ENCODE measurements around the gene GCHFR.

Gene GCHFR

DNA sequence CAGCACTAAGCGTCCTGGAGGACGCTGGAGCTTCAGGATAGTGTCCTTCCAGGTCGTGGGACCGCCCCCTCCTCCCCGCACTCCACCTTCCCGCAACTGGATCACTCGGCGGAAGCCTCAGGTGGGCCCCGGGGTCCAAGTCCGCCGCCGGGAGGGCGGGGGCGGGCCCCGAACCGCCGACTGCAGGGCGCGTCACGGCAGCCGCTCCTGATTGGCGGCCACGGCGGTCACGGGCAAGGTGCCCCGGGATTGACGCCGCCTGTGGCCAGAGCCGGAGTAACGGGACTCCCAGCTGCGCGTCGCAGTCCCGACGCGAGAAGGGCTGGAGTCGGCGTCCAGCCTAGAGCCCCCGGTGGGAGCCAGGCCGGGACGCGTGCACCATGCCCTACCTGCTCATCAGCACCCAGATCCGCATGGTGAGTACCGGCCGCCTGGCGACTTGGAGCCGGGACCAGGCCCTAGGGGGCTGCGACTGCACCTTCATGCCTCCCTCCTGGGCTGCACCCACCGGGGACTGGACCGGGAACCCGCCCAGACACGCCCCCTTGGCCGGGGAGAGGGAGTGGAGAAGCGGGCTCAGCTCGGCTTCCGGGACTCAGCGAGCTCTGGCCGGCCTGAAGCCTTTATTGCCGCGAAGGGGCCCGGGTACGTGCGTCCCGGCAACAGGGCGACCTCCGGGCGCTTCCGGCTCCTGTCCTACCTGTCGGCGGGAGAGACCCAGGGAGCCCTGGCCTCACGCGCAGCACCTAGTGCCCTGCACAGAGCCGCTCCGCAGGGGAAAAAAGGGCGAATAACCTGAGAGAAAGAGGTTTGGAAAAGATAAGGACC lies at the start of gene GCHFR:
Gene GCHFR, plus strand, starts transcription at position 268 of the 828 bp plus-strand sequence. Its CDS starts 113 bp downstream, at position 381.
- peak; percentile 38 to 56 for DNase-seq (ENCODE audit: low read depth in 1 of 2, low spot score in 1 of 2)

GRCh38 chr15:40714144-40714543 lies 49.7 kb upstream of the GCHFR start:
- DNase-seq (ENCODE audit: low read depth in 1 of 2, low spot score in 1 of 2): no peak

- no peak for DNase-seq (ENCODE audit: low read depth in 1 of 2, low spot score in 1 of 2)
Observed at GRCh38 chr15:40716165-40716564, 47.7 kb upstream of the GCHFR start.

- DNase-seq (ENCODE audit: low read depth in 1 of 2, low spot score in 1 of 2): no peak
Observed at GRCh38 chr15:40721701-40722100, 42.2 kb upstream of the GCHFR start.

DNA sequence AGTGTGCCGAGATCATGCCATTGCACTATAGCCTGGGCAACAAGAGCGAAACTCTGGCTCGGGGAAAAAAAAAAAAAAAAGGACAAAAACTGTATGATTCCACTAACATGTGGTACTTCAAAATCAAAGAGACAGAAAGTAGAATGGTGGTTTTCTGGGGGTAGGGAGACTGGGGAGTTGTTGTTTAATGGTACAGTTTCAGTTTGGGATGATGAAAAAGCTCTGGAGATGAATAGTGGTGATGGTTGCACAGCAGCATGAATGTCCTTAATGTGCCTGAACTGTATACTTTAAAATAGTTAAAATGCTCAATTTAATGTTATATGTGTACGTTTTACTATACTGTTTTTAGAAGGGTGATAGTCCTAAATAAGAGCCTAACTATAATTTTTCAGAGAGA lies 41.5 kb upstream of the GCHFR start:
- DNase-seq (ENCODE audit: low read depth in 1 of 2, low spot score in 1 of 2): no peak

DNA sequence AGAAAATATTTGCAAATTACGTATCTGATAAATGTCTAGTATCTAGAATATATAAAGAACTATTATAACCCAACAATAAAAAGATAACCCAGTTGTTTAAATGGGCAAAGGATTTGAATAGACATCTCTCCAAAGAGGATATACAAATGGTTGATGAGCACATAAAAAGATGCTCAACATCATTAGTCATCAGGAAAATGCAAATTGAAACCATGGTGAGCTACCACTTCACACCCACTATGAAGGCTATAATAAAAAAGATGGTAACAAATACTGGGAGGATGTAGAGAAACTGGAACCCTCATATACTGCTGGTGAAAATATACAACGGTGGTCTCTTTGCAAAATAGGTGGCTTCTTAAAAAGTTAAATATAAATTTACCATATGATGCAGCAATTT lies 40.9 kb upstream of the GCHFR start:
- no peak for DNase-seq (ENCODE audit: low read depth in 1 of 2, low spot score in 1 of 2)

DNA sequence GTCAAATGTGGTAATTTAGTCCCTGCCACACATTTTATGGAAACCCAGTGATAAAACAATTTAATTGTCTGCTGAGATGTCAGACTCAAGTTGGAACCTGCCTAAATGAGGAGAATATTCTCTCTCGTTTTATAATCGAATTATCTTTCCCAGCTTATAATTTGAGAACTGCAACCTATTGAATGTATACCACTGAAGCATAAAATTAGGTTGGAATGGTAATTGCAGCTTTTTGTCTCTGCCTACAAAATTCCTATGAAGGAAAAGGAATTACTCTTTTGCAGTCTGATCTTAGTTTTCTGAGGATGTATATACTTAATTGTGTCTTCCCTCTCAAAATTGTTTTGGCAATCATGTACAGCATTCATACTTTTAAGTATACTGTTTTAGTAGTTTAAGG lies 39.9 kb upstream of the GCHFR start:
- no peak for DNase-seq (ENCODE audit: low read depth in 1 of 2, low spot score in 1 of 2)

GRCh38 chr15:40731034-40731433 lies 32.8 kb upstream of the GCHFR start:
- DNase-seq (ENCODE audit: low read depth in 1 of 2, low spot score in 1 of 2): no peak

GRCh38 chr15:40736575-40736974 lies 27.3 kb upstream of the GCHFR start:
- no peak for DNase-seq (ENCODE audit: low read depth in 1 of 2, low spot score in 1 of 2)

DNA sequence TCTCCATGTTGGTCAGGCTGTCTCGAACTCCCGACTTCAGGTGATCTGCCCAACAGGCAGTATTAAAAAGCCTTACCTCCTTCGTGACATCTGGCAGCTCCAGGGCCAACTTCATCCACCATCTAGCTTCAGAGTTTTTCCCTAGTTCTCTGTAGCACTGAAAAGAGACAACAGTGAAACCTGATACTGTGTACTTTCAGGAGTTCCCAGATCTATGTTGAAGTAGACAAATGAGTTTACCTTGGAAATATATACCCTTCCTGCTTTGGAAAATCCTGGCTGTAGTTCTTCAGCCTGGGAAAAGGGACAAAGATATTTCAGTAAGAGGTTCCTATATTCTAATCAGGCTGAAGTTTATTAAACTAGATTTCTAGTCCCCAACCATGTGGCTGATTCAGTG lies 26.8 kb upstream of the GCHFR start:
- DNase-seq (ENCODE audit: low read depth in 1 of 2, low spot score in 1 of 2): no peak

GRCh38 chr15:40739047-40739446 lies 24.8 kb upstream of the GCHFR start:
- DNase-seq (ENCODE audit: low read depth in 1 of 2, low spot score in 1 of 2): no peak

- no peak for DNase-seq (ENCODE audit: low read depth in 1 of 2, low spot score in 1 of 2)
Observed at GRCh38 chr15:40739854-40740253, 24.0 kb upstream of the GCHFR start.

- DNase-seq (ENCODE audit: low read depth in 1 of 2, low spot score in 1 of 2): no peak
Observed at GRCh38 chr15:40743485-40743901, 20.4 kb upstream of the GCHFR start.

- DNase-seq (ENCODE audit: low read depth in 1 of 2, low spot score in 1 of 2): peak in 1 of 2 donors; percentile 24
Observed at GRCh38 chr15:40743921-40744814, 19.7 kb upstream of the GCHFR start.

DNA sequence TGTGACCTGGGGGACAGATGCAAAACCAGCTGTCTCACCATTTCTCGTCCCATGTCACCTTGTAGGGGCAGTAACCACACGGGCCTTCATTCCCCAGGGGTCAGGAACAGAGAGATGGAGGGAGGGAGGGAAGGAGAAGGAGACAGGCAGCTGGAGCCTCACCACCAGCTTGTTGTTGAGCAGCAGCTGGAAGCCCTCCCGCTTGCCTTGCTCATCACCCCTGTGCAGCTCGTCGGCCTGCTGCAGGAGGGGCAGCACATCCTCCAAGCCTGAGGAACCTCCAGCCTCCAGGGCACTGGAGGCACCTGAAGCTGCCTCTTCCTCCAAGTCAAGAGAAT lies 19.1 kb upstream of the GCHFR start:
- no peak for DNase-seq (ENCODE audit: low read depth in 1 of 2, low spot score in 1 of 2)

- DNase-seq (ENCODE audit: low read depth in 1 of 2, low spot score in 1 of 2): no peak
Observed at GRCh38 chr15:40746916-40747418, 16.9 kb upstream of the GCHFR start.

- DNase-seq (ENCODE audit: low read depth in 1 of 2, low spot score in 1 of 2): no peak
Observed at GRCh38 chr15:40747685-40748631, 15.9 kb upstream of the GCHFR start.

GRCh38 chr15:40749151-40749630 lies 14.7 kb upstream of the GCHFR start:
- DNase-seq (ENCODE audit: low read depth in 1 of 2, low spot score in 1 of 2): no peak

DNA sequence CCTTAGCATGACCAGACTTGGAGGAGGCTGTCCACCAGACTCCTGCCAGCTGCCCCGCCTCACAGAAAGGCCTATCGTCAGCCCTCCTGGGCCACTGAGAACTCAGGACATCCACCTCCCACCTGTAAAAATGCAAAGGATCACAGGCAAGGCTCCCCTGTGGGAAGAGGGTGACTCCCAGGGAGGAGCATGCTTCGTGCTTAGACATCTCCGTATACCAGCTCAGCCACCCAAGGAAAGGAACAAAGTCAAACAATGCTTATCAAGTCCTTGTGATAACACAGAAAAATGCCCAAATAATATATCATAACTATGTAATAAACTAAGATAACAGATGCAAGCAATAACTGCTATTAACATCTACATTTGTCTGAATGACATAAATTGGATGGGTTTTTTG lies 13.0 kb upstream of the GCHFR start:
- no peak for DNase-seq (ENCODE audit: low read depth in 1 of 2, low spot score in 1 of 2)

DNA sequence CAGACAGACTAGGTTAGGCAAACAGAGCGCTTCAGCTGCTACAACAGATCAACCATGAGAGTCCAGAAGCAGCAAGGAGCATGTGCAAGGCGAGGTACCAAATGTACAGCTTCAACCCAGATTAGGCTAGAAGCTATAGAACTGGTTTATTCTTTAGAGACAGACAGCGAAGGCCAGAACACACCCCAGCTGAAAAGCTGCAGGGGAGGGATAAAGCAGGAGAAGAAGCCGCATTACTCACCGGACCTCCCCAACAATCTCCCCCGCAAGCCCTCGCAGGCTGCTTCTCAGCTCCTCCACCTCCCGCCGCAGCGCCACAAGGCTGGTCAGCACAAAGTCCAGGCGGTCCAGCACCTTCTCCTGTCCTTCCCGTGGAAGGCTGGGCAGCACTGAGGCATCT lies 12.1 kb upstream of the GCHFR start:
- DNase-seq (ENCODE audit: low read depth in 1 of 2, low spot score in 1 of 2): no peak

GRCh38 chr15:40754574-40754882 lies 9.3 kb upstream of the GCHFR start:
- DNase-seq (ENCODE audit: low read depth in 1 of 2, low spot score in 1 of 2): no peak
